ENCODE data around the gene RAD52.

- TF ChIP-seq CTCF (IDR thresholded peaks at IDR 0.05 in 4 of 5, conservative IDR thresholded peaks at IDR 0.05 in 1 of 5) (no peak), POLR2A (IDR thresholded peaks at IDR 0.05) (no peak)
Measured at GRCh38 chr12:907413-908185, 41.9 kb downstream of the RAD52 start.

Data from gastrocnemius medialis (tissue), 4 donors.